Spleen (tissue), 11 donors: Measurements from ENCODE around the gene TINAG. TPM values are rescaled to one million over a fixed set of nuclear protein-coding genes. Genes with fewer than 3 reads are reported as not detected.

Experiments
- DNase-seq: peaks from one replicate; pipeline ENCODE4 v3.0.0-alpha.2; 2020
- H3K27ac ChIP-seq, 8 donors: fragments of 200-600 bp; sonication (generic) in 7 of 8; 1 replicate in 4 of 8; 2 replicates in 4 of 8; pipeline versions ENCODE4 v1.5.0 to v1.8.0; 2016 to 2021; ENCODE audit warnings: inconsistent platforms in 4 of 8, mild to moderate bottlenecking in 4 of 8, moderate library complexity in 1 of 8
- H3K27me3 ChIP-seq, 7 donors: fragments of 200-600 bp; sonication (generic) in 6 of 7; replicated peaks in 1 of 7; 1 replicate in 4 of 7; 2 replicates in 3 of 7; pipeline versions ENCODE4 v1.5.0 to v1.8.0; 2016 to 2021; ENCODE audit warnings: inconsistent platforms in 3 of 7, mild to moderate bottlenecking in 1 of 7
- H3K36me3 ChIP-seq, 6 donors: fragments of 200-600 bp; sonication (generic) in 5 of 6; 1 replicate in 4 of 6; 2 replicates in 2 of 6; pipeline versions ENCODE4 v1.5.0 to v1.8.0; 2016 to 2021; ENCODE audit warnings: inconsistent platforms in 2 of 6
- H3K4me1 ChIP-seq, 6 donors: fragments of 200-600 bp; sonication (generic) in 5 of 6; 1 replicate in 3 of 6; 2 replicates in 3 of 6; pipeline versions ENCODE4 v1.5.0 to v1.8.0; 2016 to 2021; ENCODE audit warnings: inconsistent platforms in 3 of 6
- H3K4me3 ChIP-seq, 8 donors: fragments of 200-600 bp; sonication (generic) in 7 of 8; 1 replicate in 4 of 8; 2 replicates in 4 of 8; pipeline versions ENCODE4 v1.5.0 to v1.8.0; 2016 to 2021; ENCODE audit warnings: inconsistent platforms in 4 of 8, mild to moderate bottlenecking in 4 of 8, moderate library complexity in 2 of 8
- H3K9me3 ChIP-seq, 8 donors: fragments of 200-600 bp; sonication (generic) in 7 of 8; 1 replicate in 4 of 8; 2 replicates in 4 of 8; pipeline versions ENCODE4 v1.5.0 to v1.8.0; 2016 to 2021; ENCODE audit warnings: inconsistent platforms in 4 of 8
- POLR2A ChIP-seq, 3 donors: fragments of 450-650 bp; IDR thresholded peaks; one replicate each; pipeline ENCODE4 v1.5.1; 2017; ENCODE audit warnings: antibody characterized with exemption in 3 of 3, mild to moderate bottlenecking in 1 of 3
- POLR2AphosphoS5 ChIP-seq, 3 donors: sonication (generic); formaldehyde crosslinking; IDR thresholded peaks; one replicate each; pipeline ENCODE4 v1.5.1; 2017; ENCODE audit warnings: antibody characterized with exemption in 3 of 3
- WGBS, 5 donors: extraction: QIAGEN DNeasy Blood & Tissue Kit in 3 of 5; methylation state at CpG; one replicate each; pipeline versions ENCODE4 v1.1.5 to v1.1.7; 2013 to 2018; 5-methylcytosine and 5-hydroxymethylcytosine counted together
- intact Hi-C: fragments of 100-400 bp; cut with DNase I; formaldehyde crosslinking; loops from one replicate; pipeline ENCODE4 v1.15.0; 2023; ENCODE audit warnings: low total_unique reads
- polyA plus RNA-seq, 3 donors: library from polyadenylated mRNA; stranded (reverse); fragments of 200-250 nt; gene quantifications; one replicate each; pipeline ENCODE4 v1.2.1, GENCODE V29; 2013
- total RNA-seq, 7 donors: library from RNA; depleted of rRNA in 3 of 7; stranded (reverse); fragments of >200 nt in 3 of 7; fragmentation: NEBNext Ultra II Directional in 4 of 7; extraction: Animal tissue kit (Norgen Biotek cat#: 25700) in 4 of 7; gene quantifications; one replicate each; pipeline versions ENCODE4 v1.1.0 to v1.2.1, GENCODE V29; 2016 to 2021
- TF ChIP-seq, protein P1 (sequence below), 11 experiments: fragments of 200-600 bp in 7 of 11; fragments of 450-650 bp in 4 of 11; sonication (generic) in 4 of 11; IDR thresholded peaks in 8 of 11; conservative IDR thresholded peaks in 3 of 11; 1 replicate in 7 of 11; 2 replicates in 4 of 11; pipeline versions ENCODE4 v1.4.0 to v1.8.0; 2016 to 2021; ENCODE audit warnings: antibody characterized with exemption in 11 of 11, inconsistent platforms in 4 of 11, mild to moderate bottlenecking in 1 of 11
- donor health status: healthy with polysubstance abuse.
- donor health status: DM: no; HTN: no; CAD: no; lungs with moderate emphysema.
- donor health status: DM: no; HTN: no; CAD: no.
- donor health status: Bipolar disorder and iron deficiency.
- donor health status: healthy.
- donor health status: DM: no; HTN: no; CAD: no.
- donor health status: DM: yes; HTN: yes; CAD: no.

Gene TINAG
- total and polyA plus RNA-seq, 10 donors, result not detected

DNA sequence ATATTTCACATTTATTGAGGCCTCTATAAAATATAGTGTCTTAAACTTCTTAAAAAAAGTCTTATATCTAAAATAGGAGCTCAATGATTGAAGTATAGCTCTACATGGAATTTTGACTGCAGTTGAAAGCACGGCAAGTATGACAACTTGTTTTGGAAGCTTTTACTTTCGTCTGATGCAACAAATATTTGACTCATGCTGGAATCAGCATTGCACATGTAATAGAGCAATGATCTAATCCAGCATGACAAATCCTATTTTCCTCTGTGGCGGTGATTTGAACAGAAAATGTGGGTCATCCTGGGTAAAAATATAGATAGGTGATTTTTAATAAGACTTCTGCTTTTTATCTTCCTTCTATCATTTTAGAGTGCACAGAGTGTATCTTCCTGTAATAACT, 111.6 kb downstream of the TINAG start:
- no peak overlapping the region for H3K27ac ChIP-seq
- no peaks in the 10 kb centered on the region for H3K36me3 ChIP-seq
- 75 to 86% (median 80%) methylated on average over 3 of the region's 3 CpGs for WGBS, 5 donors
- no peaks in the 10 kb centered on the region for H3K27me3 ChIP-seq
- intact Hi-C loops, result no loop called here
- H3K4me1 ChIP-seq, result no peaks in the 10 kb centered on the region
- H3K4me3 ChIP-seq, result no peak overlapping the region
- H3K9me3 ChIP-seq, result peaks cover 0 to 17% (median 4%) of the 10 kb centered on the region in 8 donors
- no peak for TF ChIP-seq POLR2AphosphoS5 (IDR thresholded peaks at IDR 0.05)
- TF ChIP-seq, protein P1, sequence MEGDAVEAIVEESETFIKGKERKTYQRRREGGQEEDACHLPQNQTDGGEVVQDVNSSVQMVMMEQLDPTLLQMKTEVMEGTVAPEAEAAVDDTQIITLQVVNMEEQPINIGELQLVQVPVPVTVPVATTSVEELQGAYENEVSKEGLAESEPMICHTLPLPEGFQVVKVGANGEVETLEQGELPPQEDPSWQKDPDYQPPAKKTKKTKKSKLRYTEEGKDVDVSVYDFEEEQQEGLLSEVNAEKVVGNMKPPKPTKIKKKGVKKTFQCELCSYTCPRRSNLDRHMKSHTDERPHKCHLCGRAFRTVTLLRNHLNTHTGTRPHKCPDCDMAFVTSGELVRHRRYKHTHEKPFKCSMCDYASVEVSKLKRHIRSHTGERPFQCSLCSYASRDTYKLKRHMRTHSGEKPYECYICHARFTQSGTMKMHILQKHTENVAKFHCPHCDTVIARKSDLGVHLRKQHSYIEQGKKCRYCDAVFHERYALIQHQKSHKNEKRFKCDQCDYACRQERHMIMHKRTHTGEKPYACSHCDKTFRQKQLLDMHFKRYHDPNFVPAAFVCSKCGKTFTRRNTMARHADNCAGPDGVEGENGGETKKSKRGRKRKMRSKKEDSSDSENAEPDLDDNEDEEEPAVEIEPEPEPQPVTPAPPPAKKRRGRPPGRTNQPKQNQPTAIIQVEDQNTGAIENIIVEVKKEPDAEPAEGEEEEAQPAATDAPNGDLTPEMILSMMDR (IDR thresholded peaks at IDR 0.05 in 8 of 11, conservative IDR thresholded peaks at IDR 0.05 in 3 of 11), result no peak
- TF ChIP-seq POLR2A (IDR thresholded peaks at IDR 0.05), result no peak
- no peak for DNase-seq

DNA sequence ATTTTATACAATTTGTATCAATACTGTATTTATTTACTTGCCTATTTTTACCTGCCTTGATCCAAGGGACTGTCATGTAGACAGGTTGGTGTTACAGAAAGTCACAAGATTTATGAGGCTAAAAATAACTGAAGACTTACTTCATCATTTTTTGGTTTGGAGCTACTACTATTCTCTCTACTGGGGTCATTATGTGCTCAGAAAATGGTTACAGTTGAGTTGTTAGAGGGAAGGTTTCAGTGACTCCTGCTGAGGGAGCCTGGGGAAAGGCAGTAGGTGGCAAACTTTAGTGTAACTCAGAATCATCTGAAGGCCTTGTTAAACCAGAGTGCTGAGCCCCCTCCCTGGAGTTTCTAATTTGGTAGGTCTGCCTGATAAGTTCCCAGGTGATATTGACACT, 118.8 kb downstream of the TINAG start:
- H3K4me1 ChIP-seq, result no peaks in the 10 kb centered on the region
- H3K27ac ChIP-seq, result no peak overlapping the region
- H3K27me3 ChIP-seq, result no peaks in the 10 kb centered on the region
- TF ChIP-seq, protein P1 (IDR thresholded peaks at IDR 0.05 in 8 of 11, conservative IDR thresholded peaks at IDR 0.05 in 3 of 11), result no peak
- TF ChIP-seq POLR2AphosphoS5 (IDR thresholded peaks at IDR 0.05) (no peak), POLR2A (IDR thresholded peaks at IDR 0.05) (no peak)
- no peak overlapping the region for H3K4me3 ChIP-seq
- intact Hi-C loops, result no loop called here
- H3K9me3 ChIP-seq, result no peaks in the 10 kb centered on the region
- no peak for DNase-seq
- H3K36me3 ChIP-seq, result no peaks in the 10 kb centered on the region

DNA sequence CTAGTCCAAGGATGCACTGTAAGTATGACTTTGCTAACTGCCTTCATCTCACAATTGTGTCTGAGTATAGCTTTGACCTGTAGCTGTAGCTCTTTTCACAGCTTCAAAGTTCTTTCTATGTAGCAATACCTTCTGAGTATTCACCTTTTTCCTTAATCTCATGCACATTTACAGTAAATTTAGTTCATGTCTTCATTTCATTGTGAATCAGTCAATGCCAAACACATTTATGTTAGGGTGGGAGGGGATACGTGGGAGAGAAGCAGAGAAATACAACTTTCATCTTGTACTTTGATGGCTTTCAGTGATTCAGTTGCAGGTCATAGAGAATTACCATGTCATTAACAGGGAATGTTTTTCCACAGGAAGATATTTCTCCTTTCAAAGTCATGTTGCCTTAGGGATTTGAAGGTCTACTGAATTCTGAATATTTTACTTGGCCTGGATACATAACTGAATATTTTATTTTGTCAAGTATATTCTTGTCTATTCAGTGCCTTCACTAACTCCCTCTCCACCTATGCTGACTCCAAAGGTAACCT, 119.2 kb downstream of the TINAG start:
- WGBS, 5 donors, result 75 to 88% (median 76%) methylated on average over 1 of the region's 1 CpG
- intact Hi-C loops, result no loop called here

DNA sequence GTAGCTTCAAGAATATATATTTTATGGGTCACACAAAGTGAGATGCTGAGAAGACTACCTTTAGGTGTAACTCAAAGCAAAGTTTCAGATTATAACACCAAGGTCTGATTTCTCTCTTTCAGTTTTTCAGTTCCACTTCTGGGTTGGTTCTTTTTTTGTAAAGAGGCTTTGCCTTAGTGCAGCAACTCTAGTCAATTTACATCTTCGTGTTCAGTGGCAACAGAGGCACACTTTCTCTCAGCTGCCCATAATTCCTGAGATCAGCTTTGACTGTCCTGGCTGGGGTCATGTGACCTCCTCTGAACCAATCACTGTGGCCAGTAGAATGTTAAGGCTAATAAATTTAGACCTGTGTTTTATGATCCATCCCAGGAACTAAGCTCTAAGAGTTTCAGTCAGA, 120.2 kb downstream of the TINAG start:
- H3K27me3 ChIP-seq, result no peaks in the 10 kb centered on the region
- no peaks in the 10 kb centered on the region for H3K9me3 ChIP-seq
- H3K4me1 ChIP-seq, result no peaks in the 10 kb centered on the region
- H3K27ac ChIP-seq, result no peak overlapping the region
- DNase-seq, result no peak
- no peak for TF ChIP-seq POLR2A (IDR thresholded peaks at IDR 0.05)
- TF ChIP-seq, protein P1 (IDR thresholded peaks at IDR 0.05 in 8 of 11, conservative IDR thresholded peaks at IDR 0.05 in 3 of 11), result no peak
- no peak for TF ChIP-seq POLR2AphosphoS5 (IDR thresholded peaks at IDR 0.05)
- intact Hi-C loops, result no loop called here
- H3K4me3 ChIP-seq, result no peak overlapping the region
- H3K36me3 ChIP-seq, result no peaks in the 10 kb centered on the region
- 58 to 73% (median 67%) methylated on average over 1 of the region's 1 CpG for WGBS, 5 donors

More for the DNA sequence above, 119.2 kb downstream of the TINAG start:
- TF ChIP-seq, protein P1 (IDR thresholded peaks at IDR 0.05 in 8 of 11, conservative IDR thresholded peaks at IDR 0.05 in 3 of 11), result no peak
- TF ChIP-seq POLR2AphosphoS5 (IDR thresholded peaks at IDR 0.05), result no peak
- no peak for TF ChIP-seq POLR2A (IDR thresholded peaks at IDR 0.05)
- no peak for DNase-seq
- Histone ChIP-seq H3K36me3 (no peaks in the 10 kb centered on the region), H3K27me3 (no peaks in the 10 kb centered on the region), H3K27ac (no peak overlapping the region), H3K9me3 (no peaks in the 10 kb centered on the region), H3K4me1 (no peaks in the 10 kb centered on the region), H3K4me3 (no peak overlapping the region)
